ENCODE measurements around the gene VOPP1. TPM values are rescaled to one million over a fixed set of nuclear protein-coding genes. Genes with fewer than 3 reads are reported as not detected.
A peak's percentile ranks its signal among the peaks of the same experiment; 100 is the strongest.

Gene VOPP1
- total and polyA plus RNA-seq, 9 of the 15 experiments (the other 6 are each of a cell fraction or from before 2014, with no cell fraction given): 8.2 to 45.8 (median 31.2) TPM

GRCh38 chr7:55589905-55590304, 17.6 kb upstream of the VOPP1 start:
- Histone ChIP-seq H3K4me2 (ENCODE audit: insufficient read depth, low read length) (no peak overlapping the region), H3K79me2 (ENCODE audit: control insufficient read depth, insufficient read depth, low read length) (no peaks in the 10 kb centered on the region), H4K20me1 (replicated peaks; ENCODE audit: control insufficient read depth, insufficient read depth, low read length) (0 out of 2 replicates have a peak, but pooled peaks cover 14% of the 10 kb centered on the region), H3K9me1 (ENCODE audit: control insufficient read depth, insufficient read depth, low read length) (peaks cover 3% of the 10 kb centered on the region), H3K4me1 (replicated peaks in 1 of 2; ENCODE audit: control insufficient read depth in 2 of 2, insufficient read depth in 2 of 2, low read length in 2 of 2) (peaks cover 4 to 5% of the 10 kb centered on the region in 2 experiments; a peak in 3 of 5 replicates), H2AFZ (ENCODE audit: low read depth, low read length) (no peak overlapping the region), H3K36me3 (ENCODE audit: control insufficient read depth, insufficient read depth, low read length) (no peaks in the 10 kb centered on the region), H3K9ac (ENCODE audit: insufficient read depth in 1 of 2, low read depth in 2 of 2, low read length in 2 of 2) (no peak overlapping the region), H3K27me3 (ENCODE audit: control insufficient read depth in 2 of 2, insufficient read depth in 2 of 2, low read length in 2 of 2) (peaks cover 0 to 19% of the 10 kb centered on the region in 2 experiments; a peak in 2 of 5 replicates), H3K27ac (ENCODE audit: extremely low read depth, low read depth, low read length) (no peak overlapping the region), H3K9me3 (replicated peaks; ENCODE audit: control insufficient read depth, insufficient read depth, low read depth, low read length) (no peaks in the 10 kb centered on the region), H3K4me3 (no peak overlapping the region)
- ATAC-seq: no peak
- ChIA-PET POLR2A (interaction anchor here (0.6 kb wide), 1 partner anchor 419 kb away, joined by 3 read pairs; no protein-coding TSS in a partner anchor), CTCF (ENCODE audit: low intra/inter-chr PET ratio) (no interaction called here)
- DNase-seq (ENCODE audit: extremely low read depth in 1 of 4, low spot score in 3 of 4): peak in 1 of 4 experiments; percentile 4
- WGBS (ENCODE audit: insufficient coverage, low coverage, missing lambda C conversion rate): 0% methylated on average over 1 of the region's 1 CpG
- BruUV-seq (replicated peaks): no TSS peak
- FAIRE-seq: no peak
- intact Hi-C loops (cut with micrococcal nuclease) (loop anchor here (5.0 to 10.0 kb wide), 2 partner anchors 305 to 482 kb away; no protein-coding TSS in a partner anchor), in situ Hi-C loops (cut with MboI) (loop anchor here (10.0 kb wide), 2 partner anchors 145 to 305 kb away; no protein-coding TSS in a partner anchor)
- TF ChIP-seq ZNF655 (CRISPR knock-in tag; IDR thresholded peaks at IDR 0.05) (no peak), ARID4B (CRISPR knock-in tag; IDR thresholded peaks at IDR 0.05) (no peak), RBM25 (IDR thresholded peaks at IDR 0.05; ENCODE audit: low read depth, low read length, severe bottlenecking) (no peak), FOXA3 (CRISPR knock-in tag; conservative IDR thresholded peaks at IDR 0.05 in 1 of 2, IDR thresholded peaks at IDR 0.05 in 1 of 2) (no peak), WHSC1 (IDR thresholded peaks at IDR 0.05; ENCODE audit: low read length) (no peak), HDAC3 (IDR thresholded peaks at IDR 0.05; ENCODE audit: borderline replicate concordance, partially characterized antibody) (no peak), POLR2AphosphoS2 (IDR thresholded peaks at IDR 0.05; ENCODE audit: low read length) (no peak), ZNF232 (CRISPR knock-in tag; IDR thresholded peaks at IDR 0.05) (no peak), NR3C1 (CRISPR knock-in tag; IDR thresholded peaks at IDR 0.05) (no peak), DEAF1 (CRISPR knock-in tag; IDR thresholded peaks at IDR 0.05) (no peak), TAL1 (IDR thresholded peaks at IDR 0.05) (no peak), THRB (CRISPR knock-in tag; conservative IDR thresholded peaks at IDR 0.05) (no peak)
- TF ChIP-seq, protein P1, sequence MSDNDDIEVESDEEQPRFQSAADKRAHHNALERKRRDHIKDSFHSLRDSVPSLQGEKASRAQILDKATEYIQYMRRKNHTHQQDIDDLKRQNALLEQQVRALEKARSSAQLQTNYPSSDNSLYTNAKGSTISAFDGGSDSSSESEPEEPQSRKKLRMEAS (CRISPR knock-in tag; IDR thresholded peaks at IDR 0.05): no peak
